NCI-H226 (cell line): ENCODE measurements around the gene ATP4B.
A peak's percentile ranks its signal among the peaks of the same experiment; 100 is the strongest.

Source experiments
- DNase-seq: peaks from one replicate; pipeline ENCODE4 v3.0.0-alpha.2; 2015

The ATP4B gene

GRCh38 chr13:113656003-113656588 lies 1.9 kb downstream of the ATP4B start:
- no peak for DNase-seq

DNA sequence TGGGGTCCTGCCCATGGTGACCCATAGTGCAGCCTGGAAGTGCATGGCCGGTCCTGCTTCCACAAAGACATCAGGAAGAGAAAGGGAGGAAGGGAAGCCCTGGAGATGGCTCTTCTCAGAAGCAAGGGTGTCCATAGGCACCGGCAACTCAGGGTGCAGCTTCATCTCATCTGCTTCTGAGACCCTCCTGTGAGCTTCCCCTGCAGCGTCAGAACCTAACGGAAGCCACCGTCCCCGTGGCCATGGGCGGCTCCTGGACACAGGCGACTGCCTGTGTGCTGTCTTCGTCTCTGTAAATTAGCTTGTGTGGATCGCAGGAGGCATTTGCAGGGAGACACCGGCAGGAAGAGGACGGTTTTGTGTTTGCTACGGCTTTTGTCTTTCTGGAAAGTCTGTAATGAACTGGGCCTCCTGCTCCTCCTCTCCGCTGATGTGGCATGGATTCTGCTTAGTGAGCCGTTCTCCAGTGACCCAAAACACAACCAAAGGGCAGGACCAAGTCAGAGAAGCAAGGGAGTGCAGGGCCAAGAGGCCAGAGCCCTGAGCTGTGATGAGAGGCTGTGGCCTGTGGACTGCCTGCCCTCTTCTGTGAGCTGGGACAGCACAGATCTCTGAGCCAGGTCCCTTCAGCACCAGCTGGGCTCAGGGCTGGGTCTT lies 2.5 kb downstream of the ATP4B start:
- no peak for DNase-seq

GRCh38 chr13:113654591-113655345 lies 3.2 kb downstream of the ATP4B start:
- DNase-seq, result no peak

DNA sequence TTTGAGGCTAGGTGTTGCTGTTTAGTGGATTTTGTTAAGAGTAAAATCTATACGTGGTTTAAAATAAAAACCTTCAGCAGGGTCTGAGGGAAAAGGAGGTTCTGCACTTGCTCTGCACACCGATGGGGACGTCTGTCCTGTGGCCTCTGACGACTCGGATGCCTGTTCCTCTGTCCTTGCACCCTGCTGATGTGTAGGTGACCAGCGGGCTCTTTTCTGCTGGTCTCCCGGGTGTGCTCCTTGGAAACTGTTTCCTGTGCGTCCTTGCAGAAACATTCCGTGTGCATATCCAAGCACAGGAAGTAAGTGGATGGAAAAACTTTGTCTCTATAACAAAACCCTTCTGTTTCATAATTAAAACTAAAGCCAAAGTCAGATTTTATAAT lies 3.8 kb downstream of the ATP4B start:
- DNase-seq, result no peak

DNA sequence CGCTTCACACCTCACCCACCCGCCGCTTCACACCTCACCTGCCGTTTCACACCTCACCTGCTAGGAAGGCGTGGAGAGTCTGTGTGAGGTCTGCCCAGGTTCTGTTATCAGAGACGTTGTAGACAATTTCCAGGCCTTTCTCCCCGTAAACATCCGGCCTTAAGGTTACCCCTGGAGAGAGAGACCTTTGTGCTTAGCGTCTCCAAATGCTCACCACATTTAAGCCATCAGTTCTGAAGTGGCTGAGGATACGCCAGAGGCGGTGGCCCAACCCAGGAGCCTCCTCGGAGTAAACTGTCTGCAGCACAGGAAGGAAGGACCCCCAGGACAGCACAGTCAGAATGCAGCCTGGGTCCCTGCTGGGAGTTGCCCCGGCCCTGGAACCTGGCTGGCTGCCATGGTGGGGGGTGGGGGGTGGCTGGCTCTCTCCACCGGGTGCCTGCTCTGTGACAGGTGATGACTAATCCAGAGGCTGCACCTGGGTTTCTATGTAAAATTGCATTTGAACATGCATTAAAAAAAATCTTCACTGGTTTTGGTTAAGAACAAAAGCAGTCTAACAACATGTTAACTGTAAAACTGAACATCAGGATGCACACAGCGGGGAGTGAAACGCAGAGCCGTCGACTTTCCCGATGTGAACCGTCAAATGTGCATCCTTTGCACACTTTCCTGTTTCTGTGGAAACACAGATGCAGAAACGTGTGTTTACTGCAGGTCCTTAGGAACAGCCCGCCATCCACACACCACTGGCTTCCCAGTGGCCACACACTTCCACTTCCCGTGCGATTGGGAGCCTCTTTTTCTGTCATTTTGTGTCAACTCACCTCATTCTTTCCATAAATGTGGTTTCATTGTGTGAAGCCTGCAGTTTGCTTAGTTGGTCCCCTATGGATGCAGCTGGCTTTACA lies 4.5 kb downstream of the ATP4B start:
- DNase-seq, result no peak

DNA sequence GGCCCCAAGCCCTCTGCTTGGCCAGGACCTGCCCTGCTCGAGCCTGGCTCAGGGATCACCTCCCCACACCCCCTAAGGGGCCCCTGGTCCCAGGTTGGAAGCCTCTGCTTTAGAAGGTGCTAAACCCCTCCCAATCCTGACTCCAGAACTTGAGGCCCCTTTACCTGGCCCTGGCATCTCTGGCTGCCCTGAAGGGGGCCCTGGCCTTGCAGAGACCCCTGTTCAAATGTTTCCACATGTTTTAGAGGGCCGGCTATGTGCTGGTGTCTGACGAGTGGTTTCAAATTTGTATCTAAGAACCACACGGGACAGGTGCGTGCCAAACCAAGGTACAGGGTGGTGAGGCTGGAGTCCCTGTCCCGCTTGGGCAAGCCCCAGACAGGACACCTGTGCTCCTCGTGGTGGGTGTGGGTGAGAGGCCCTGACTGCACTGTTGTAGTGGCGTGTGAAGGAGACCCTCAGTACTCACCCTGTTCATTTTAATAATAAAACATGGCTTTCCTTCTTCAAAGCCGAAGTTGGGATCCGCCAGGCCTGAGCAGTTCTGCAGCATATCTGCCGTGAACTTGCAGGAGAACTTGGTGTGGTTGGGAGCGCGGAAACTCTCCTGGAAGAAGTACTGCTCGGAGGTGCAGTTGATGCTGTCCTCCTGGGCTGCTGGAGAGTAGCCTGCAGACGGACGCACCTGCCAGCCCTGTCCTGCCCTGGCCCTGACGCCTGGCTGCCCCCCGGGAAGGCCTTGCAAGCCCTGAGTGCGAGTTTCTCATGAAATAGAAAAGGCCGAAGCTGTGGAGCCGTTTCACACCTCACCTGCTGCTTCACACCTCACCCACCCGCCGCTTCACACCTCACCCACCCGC lies 5.4 kb downstream of the ATP4B start:
- no peak for DNase-seq

GRCh38 chr13:113651511-113652403 lies 6.2 kb downstream of the ATP4B start:
- no peak for DNase-seq

DNA sequence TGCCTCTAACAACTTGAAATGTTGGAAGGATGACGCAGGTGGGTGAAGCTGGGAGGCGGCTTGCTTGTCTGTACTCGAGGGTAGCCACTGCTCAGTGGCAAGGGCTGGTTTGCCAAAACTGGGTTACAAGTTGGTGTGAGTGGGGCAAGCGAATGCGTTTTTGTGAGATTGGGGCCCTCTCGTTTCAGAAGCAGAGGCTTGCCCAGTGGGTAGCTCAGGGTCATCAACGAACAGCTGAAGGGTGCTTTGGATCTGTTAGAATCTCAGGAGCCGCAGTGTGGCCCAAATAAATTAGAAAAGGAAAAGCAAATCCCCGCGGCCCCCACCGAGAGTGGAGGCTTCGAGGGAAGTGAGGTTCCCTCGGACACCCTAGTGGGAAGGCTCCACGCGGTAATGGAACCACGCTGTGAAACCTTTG lies 7.3 kb downstream of the ATP4B start:
- no peak for DNase-seq

GRCh38 chr13:113650275-113650674 lies 7.7 kb downstream of the ATP4B start:
- no peak for DNase-seq

DNA sequence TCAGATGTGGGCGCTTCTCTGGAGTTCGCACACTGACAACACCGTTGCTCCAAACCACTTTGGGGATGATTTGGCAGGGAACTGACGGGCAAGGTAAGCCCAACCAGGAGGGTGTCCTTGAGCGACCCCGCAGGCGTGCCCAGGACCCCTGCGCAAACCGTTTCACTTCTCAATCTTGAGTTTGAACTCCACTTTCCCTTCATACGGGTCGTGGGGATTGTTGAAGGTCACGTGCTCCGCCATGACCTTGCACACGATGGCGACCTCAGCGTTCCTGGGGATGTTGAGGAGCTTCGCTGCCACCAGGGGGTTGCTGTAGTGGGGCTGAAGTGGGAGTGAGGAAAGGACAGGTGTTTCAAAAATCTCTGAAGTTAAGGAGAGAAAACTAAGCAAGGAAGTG lies 8.8 kb downstream of the ATP4B start:
- DNase-seq, result no peak

DNA sequence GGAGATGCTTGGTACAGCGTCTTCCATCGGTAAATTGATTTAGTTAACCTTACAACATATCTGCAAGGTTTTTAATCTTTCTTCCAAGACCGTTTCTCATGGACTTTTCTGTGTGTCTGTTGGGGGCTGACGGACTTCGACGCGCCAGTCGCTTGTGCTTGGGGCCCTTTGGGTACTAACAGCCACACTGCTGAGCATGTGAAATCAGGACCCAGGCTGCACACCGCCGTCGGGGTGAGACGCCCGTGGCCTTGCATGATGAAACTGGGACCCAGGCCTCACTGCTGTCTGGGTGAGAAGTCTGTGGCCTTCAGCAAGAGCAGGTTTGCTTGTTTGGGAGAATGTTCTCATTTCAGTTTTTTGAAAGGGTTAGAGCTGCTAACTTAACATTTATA lies 9.8 kb downstream of the ATP4B start:
- DNase-seq, result no peak

DNA sequence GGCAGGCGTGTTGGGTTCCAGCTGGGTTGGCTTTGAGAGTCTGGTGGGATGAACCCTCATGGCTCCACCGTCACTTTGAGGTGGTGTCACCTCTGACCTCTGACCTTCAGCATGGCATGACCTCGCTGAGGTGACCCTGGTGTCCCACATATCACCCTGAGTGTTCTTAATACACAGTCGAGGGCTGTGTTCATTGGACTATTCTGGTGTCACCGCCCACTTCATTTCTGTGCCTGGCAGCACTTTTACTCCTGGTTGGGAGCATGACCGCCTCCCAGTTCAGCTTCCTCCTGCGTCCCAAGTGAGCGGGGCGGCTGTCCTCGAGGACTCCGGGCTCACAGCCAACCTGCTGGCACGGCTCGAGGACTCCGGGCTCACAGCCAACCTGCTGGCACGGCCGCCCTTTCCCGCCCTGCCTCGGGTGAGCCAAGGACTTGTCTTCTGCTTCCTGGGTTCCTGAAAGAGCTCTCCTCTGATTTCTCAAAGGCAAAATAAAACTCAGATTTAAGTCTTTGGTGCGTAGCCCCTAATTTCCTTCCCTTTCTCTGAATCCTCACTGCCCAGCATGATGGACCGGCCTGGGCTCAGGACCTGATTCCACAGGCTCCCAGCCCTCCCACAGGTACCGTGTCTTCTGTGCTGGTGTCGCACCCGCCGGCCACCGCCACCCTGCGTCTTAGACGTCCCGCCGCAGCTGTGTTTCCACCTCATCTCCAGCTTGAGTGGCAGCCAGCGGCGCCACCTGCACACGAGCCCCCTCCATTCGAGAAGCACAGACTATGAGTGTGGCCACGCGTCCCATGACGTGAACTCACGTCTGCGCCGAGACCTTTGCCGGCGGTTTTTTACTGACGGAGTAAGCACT lies 10.4 kb downstream of the ATP4B start:
- peak; percentile 73 for DNase-seq

- no peak for DNase-seq
Observed at GRCh38 chr13:113646921-113647340, 11.1 kb downstream of the ATP4B start.

DNA sequence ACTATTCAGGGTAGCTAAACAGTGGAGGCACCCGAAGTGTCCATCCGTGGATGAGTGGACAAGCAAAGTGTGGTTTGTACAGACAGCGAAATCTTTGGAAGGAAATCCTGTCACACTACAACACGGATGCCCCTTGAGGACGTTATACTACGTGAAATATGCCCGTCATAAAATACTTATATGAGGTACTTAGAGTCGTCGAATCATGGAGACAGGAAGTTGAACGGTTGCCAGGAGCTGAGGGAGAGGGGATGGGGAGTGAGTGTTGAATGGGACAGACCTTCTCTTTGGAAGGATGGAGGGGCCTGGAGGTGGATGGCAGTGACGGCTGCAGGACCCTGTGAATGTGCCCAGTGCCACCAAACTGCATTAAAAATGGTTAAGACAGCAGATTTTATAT lies 11.6 kb downstream of the ATP4B start:
- no peak for DNase-seq

GRCh38 chr13:113645329-113645728 lies 12.7 kb downstream of the ATP4B start:
- no peak for DNase-seq

- DNase-seq, result no peak
Observed at GRCh38 chr13:113644800-113645199, 13.2 kb downstream of the ATP4B start.

DNA sequence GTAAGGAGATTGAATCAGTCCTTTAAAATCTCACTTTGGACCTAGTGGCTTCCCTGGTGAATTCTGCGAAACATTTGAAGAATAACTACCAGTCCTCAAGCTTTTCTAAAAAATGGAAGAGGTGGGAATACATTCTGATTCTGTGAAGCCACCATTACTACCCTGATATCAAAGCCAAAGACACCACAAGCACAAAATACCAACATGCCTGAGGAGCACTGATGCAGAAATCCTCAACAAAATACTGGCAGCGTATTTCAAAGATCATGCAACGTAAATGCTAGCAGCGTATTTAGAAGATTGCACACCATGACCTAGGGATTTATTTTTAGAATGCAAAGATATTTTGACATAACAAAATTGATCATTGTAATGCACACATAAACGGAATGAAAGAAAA lies 14.4 kb downstream of the ATP4B start:
- DNase-seq, result no peak

DNA sequence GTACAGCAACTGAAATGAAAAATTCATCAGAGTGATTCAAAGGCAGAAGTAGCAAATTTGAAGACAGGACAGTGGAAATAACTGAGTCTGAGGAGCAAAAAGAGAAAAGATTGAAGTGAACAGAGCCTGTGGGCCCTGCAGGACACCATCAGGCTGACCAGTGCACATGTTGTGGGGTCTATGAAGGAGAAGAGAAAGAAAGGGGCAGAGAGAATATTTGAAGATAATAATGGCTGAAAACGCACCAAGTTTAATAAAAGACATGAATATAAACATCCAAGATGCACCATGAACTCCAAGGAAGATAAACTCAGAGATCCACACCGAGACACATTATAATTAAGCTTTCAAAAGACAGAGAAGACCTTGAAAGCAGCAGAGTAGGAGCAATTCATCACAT lies 15.4 kb downstream of the ATP4B start:
- no peak for DNase-seq

- no peak for DNase-seq
Observed at GRCh38 chr13:113641426-113641825, 16.6 kb downstream of the ATP4B start.

- DNase-seq, result no peak
Observed at GRCh38 chr13:113639616-113640262, 18.3 kb downstream of the ATP4B start.
